ENCODE measurements around the gene NOB1.
"Not testable (repeated sequence)": the region's sequence is repeated elsewhere in the genome, so short reads cannot be mapped to it uniquely, and the experiment has no call there.

NOB1 gene

GRCh38 chr16:69754469-69755310 is at the start of gene NOB1:
Gene NOB1, minus strand, starts transcription at chr16:69754926. Its CDS starts 16 bp downstream, at chr16:69754910.
- DNase-seq (ENCODE audit: low read depth) = peak; percentile 97

- peak; percentile 33 for DNase-seq (ENCODE audit: low read depth)
These were observed 49.6 kb upstream of the NOB1 start for GRCh38 chr16:69804297-69804696.

GRCh38 chr16:69799611-69800031 is 44.9 kb upstream of the NOB1 start:
- no peak for DNase-seq (ENCODE audit: low read depth)

- DNase-seq (ENCODE audit: low read depth) = no peak
These were observed 43.7 kb upstream of the NOB1 start for GRCh38 chr16:69798466-69798865.

- peak; percentile 74 for DNase-seq (ENCODE audit: low read depth)
These were observed 41.8 kb upstream of the NOB1 start for GRCh38 chr16:69796285-69797118.

- no peak for DNase-seq (ENCODE audit: low read depth)
These were observed 39.8 kb upstream of the NOB1 start for GRCh38 chr16:69794486-69794885.

- no peak for DNase-seq (ENCODE audit: low read depth)
These were observed 38.8 kb upstream of the NOB1 start for GRCh38 chr16:69793526-69793925.

GRCh38 chr16:69791391-69791847 is 36.7 kb upstream of the NOB1 start:
- DNase-seq (ENCODE audit: low read depth) = not testable (repeated sequence)

GRCh38 chr16:69787883-69788282 is 33.2 kb upstream of the NOB1 start:
- DNase-seq (ENCODE audit: low read depth) = no peak

- DNase-seq (ENCODE audit: low read depth) = no peak
These were observed 29.9 kb upstream of the NOB1 start for GRCh38 chr16:69784586-69784985.

GRCh38 chr16:69781118-69781517 is 26.4 kb upstream of the NOB1 start:
- no peak for DNase-seq (ENCODE audit: low read depth)

GRCh38 chr16:69779724-69780123 is 25.0 kb upstream of the NOB1 start:
- no peak for DNase-seq (ENCODE audit: low read depth)

GRCh38 chr16:69775563-69775962 is 20.8 kb upstream of the NOB1 start:
- no peak for DNase-seq (ENCODE audit: low read depth)

- no peak for DNase-seq (ENCODE audit: low read depth)
These were observed 18.7 kb upstream of the NOB1 start for GRCh38 chr16:69773260-69773947.

- DNase-seq (ENCODE audit: low read depth) = no peak
These were observed 16.9 kb upstream of the NOB1 start for GRCh38 chr16:69771651-69771967.

- DNase-seq (ENCODE audit: low read depth) = no peak
These were observed 14.7 kb upstream of the NOB1 start for GRCh38 chr16:69769404-69769803.

GRCh38 chr16:69768666-69769065 is 13.9 kb upstream of the NOB1 start:
- DNase-seq (ENCODE audit: low read depth) = no peak

- no peak for DNase-seq (ENCODE audit: low read depth)
These were observed 12.9 kb upstream of the NOB1 start for GRCh38 chr16:69767459-69768229.

- DNase-seq (ENCODE audit: low read depth) = no peak
These were observed 8.8 kb upstream of the NOB1 start for GRCh38 chr16:69763599-69763942.

- no peak for DNase-seq (ENCODE audit: low read depth)
These were observed 8.3 kb upstream of the NOB1 start for GRCh38 chr16:69762814-69763598.

Data from fibroblast of the conjunctiva (primary cell).